ENCODE results near the gene SLIT3. TPM values are rescaled to one million over a fixed set of nuclear protein-coding genes. Genes with fewer than 3 reads are reported as not detected.

Gene SLIT3
- total RNA-seq, 1 experiment from 2014 or later = 0.10 TPM

- no peaks in the 10 kb centered on the region for H3K9me3 ChIP-seq (ENCODE audit: control insufficient read depth in 1 of 2, insufficient read depth in 1 of 2, low read depth in 1 of 2, low read length in 2 of 2)
- no peaks in the 10 kb centered on the region for H3K9me2 ChIP-seq (ENCODE audit: insufficient read depth)
- ChIA-PET POLR2A (interaction anchor here (1.1 kb wide), 1 partner anchor 16 kb away, joined by 3 read pairs; no protein-coding TSS in a partner anchor), RAD21 (ENCODE audit: low non-redundant PET in 1 of 2, low total read pairs in 2 of 2, uncharacterized antibody in 2 of 2, unreplicated experiment in 2 of 2) (no interaction called here), CTCF (no interaction called here)
- H2AFZ ChIP-seq (ENCODE audit: low read depth, low read length, poor library complexity, severe bottlenecking) = no peak overlapping the region
- H3K36me3 ChIP-seq (ENCODE audit: control insufficient read depth in 1 of 2, insufficient read depth in 2 of 2, low read length in 2 of 2) = no peaks in the 10 kb centered on the region
- peaks cover 22% of the 10 kb centered on the region; the same call in 1 of the 2 replicates for H3K27me3 ChIP-seq (ENCODE audit: insufficient read depth, low read length)
- no peak overlapping the region for H3K9ac ChIP-seq (ENCODE audit: low read length)
- no TSS peak for BruUV-seq (replicated peaks)
- no peak overlapping the region for H3K4me2 ChIP-seq (ENCODE audit: low read length)
- H3K4me1 ChIP-seq (ENCODE audit: control insufficient read depth in 1 of 2, insufficient read depth in 2 of 2, low read length in 2 of 2) = no peaks in the 10 kb centered on the region
- no peak overlapping the region for H3K4me3 ChIP-seq (replicated peaks in 1 of 2; ENCODE audit: low read depth in 1 of 2, low read length in 2 of 2)
- intact Hi-C loops (cut with micrococcal nuclease) = no loop called here
- H3K27ac ChIP-seq (ENCODE audit: low read depth, low read length) = no peak overlapping the region
- ATAC-seq = no peak
- TF ChIP-seq SRF (IDR thresholded peaks at IDR 0.05; ENCODE audit: low read depth) = no peak
- TF ChIP-seq ELF1 (IDR thresholded peaks at IDR 0.05; ENCODE audit: borderline replicate concordance, low read depth) = no peak
- no peak for TF ChIP-seq SP1 (IDR thresholded peaks at IDR 0.05; ENCODE audit: low read depth)
- no peak for TF ChIP-seq EGR1 (IDR thresholded peaks at IDR 0.05; ENCODE audit: low read depth)
- TF ChIP-seq JUND (IDR thresholded peaks at IDR 0.05) = no peak
- no peak for TF ChIP-seq ATF3 (IDR thresholded peaks at IDR 0.05)
- no peak for TF ChIP-seq TCF7L2 (IDR thresholded peaks at IDR 0.05; ENCODE audit: borderline replicate concordance, extremely low read depth, insufficient read depth, insufficient read length)
- TF ChIP-seq SIN3A (IDR thresholded peaks at IDR 0.05; ENCODE audit: low read depth) = no peak
- TF ChIP-seq FOSL1 (IDR thresholded peaks at IDR 0.05; ENCODE audit: low read depth) = no peak
- TF ChIP-seq EZH2 (IDR thresholded peaks at IDR 0.05) = no peak
- H4K20me1 ChIP-seq (ENCODE audit: insufficient read depth) = no peaks in the 10 kb centered on the region
- no peaks in the 10 kb centered on the region for H3K79me2 ChIP-seq (ENCODE audit: insufficient read depth, low read length)
- DNase-seq (ENCODE audit: low read depth, low spot score) = no peak
Observed at GRCh38 chr5:169024421-169024820, 276.5 kb downstream of the SLIT3 start.

- BruUV-seq (replicated peaks) = no TSS peak
- RAD21 ChIA-PET (ENCODE audit: low non-redundant PET in 1 of 2, low total read pairs in 2 of 2, uncharacterized antibody in 2 of 2, unreplicated experiment in 2 of 2) = no interaction called here
- no peak for ATAC-seq
Observed at GRCh38 chr5:169022718-169023117, 278.2 kb downstream of the SLIT3 start.

More at GRCh38 chr5:169022718-169023117, 278.2 kb downstream of the SLIT3 start:
- Histone ChIP-seq H3K4me1 (ENCODE audit: control insufficient read depth in 1 of 2, insufficient read depth in 2 of 2, low read length in 2 of 2) (no peaks in the 10 kb centered on the region), H3K36me3 (ENCODE audit: control insufficient read depth in 1 of 2, insufficient read depth in 2 of 2, low read length in 2 of 2) (no peaks in the 10 kb centered on the region), H3K79me2 (ENCODE audit: insufficient read depth, low read length) (no peaks in the 10 kb centered on the region), H4K20me1 (ENCODE audit: insufficient read depth) (no peaks in the 10 kb centered on the region), H3K9ac (ENCODE audit: low read length) (no peak overlapping the region), H3K27me3 (ENCODE audit: insufficient read depth, low read length) (peaks cover 22% of the 10 kb centered on the region), H3K9me3 (ENCODE audit: control insufficient read depth in 1 of 2, insufficient read depth in 1 of 2, low read depth in 1 of 2, low read length in 2 of 2) (no peaks in the 10 kb centered on the region), H2AFZ (ENCODE audit: low read depth, low read length, poor library complexity, severe bottlenecking) (no peak overlapping the region), H3K4me2 (ENCODE audit: low read length) (no peak overlapping the region), H3K9me2 (ENCODE audit: insufficient read depth) (no peaks in the 10 kb centered on the region), H3K27ac (ENCODE audit: low read depth, low read length) (no peak overlapping the region), H3K4me3 (replicated peaks in 1 of 2; ENCODE audit: low read depth in 1 of 2, low read length in 2 of 2) (no peak overlapping the region)
- DNase-seq (ENCODE audit: low read depth, low spot score) = no peak
- TF ChIP-seq FOSL1 (IDR thresholded peaks at IDR 0.05; ENCODE audit: low read depth) (no peak), ELF1 (IDR thresholded peaks at IDR 0.05; ENCODE audit: borderline replicate concordance, low read depth) (no peak), ZNF274 (IDR thresholded peaks at IDR 0.05; ENCODE audit: low read depth, low read length) (no peak), TCF7L2 (IDR thresholded peaks at IDR 0.05; ENCODE audit: borderline replicate concordance, extremely low read depth, insufficient read depth, insufficient read length) (no peak), YY1 (IDR thresholded peaks at IDR 0.05; ENCODE audit: extremely low read depth, insufficient replicate concordance, low read depth, low read length) (no peak), ATF3 (IDR thresholded peaks at IDR 0.05) (no peak)
- intact Hi-C loops (cut with micrococcal nuclease) = no loop called here
- POLR2A ChIA-PET = no interaction called here
- CTCF ChIA-PET = no interaction called here

Data from HCT116 (cell line).